Coronary artery (tissue), 2 donors: Measurements from ENCODE around the gene RNF213.
A peak's percentile ranks its signal among the peaks of the same experiment; 100 is the strongest.

ENCODE experiments used
- DNase-seq: peaks from one replicate; pipeline ENCODE4 v3.0.0-alpha.2; 2017; ENCODE audit warnings: low spot score
- H3K27ac ChIP-seq, 2 donors: fragments of 200-600 bp; sonication (generic); one replicate each; pipeline ENCODE4 v1.5.1; 2016 to 2019
- H3K4me3 ChIP-seq: fragments of 200-600 bp; sonication (generic); 2 replicates; pipeline ENCODE4 v1.5.1; 2016; ENCODE audit warnings: mild to moderate bottlenecking, moderate library complexity
- CTCF ChIP-seq: fragments of 200-600 bp; sonication (generic); IDR thresholded peaks from one replicate; pipeline ENCODE4 v1.5.1; 2019; ENCODE audit warnings: antibody characterized with exemption

The RNF213 gene

DNA sequence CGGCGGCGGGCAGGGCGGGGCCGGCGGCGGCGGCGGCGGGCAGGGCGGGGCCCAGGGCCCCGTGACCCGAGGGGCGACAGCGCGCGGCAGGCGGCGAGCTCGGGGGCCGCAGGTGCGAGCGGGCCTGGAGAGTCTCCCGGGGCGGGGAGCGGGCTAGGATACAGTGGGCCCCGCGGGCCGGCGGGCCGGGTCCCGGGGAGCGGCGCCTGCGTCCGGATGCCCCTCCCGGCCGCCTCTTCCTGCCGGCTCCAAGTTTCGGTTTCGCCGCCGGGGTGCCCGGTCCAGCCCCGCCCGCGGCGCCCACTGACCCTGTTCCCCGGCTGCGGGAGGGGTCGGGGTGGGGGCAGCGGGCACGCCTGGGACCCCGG, at the start of gene RNF213:
TSS of gene RNF213 (plus strand) at position 62 of the 368 bp plus-strand sequence. CDS start 2,830 bp downstream, outside the sequence.
- TF ChIP-seq CTCF = no peak
- Histone ChIP-seq H3K4me3 (peak within 1 kb of the TSS; percentile 97), H3K27ac (peak within 1 kb of the TSS; percentile 99)
- no peak for DNase-seq

GRCh38 chr17:80212109-80212508, 48.5 kb upstream of the RNF213 start:
- no peak for DNase-seq
- TF ChIP-seq CTCF = no peak
- H3K4me3 ChIP-seq = no peak overlapping the region
- no peak overlapping the region for H3K27ac ChIP-seq

DNA sequence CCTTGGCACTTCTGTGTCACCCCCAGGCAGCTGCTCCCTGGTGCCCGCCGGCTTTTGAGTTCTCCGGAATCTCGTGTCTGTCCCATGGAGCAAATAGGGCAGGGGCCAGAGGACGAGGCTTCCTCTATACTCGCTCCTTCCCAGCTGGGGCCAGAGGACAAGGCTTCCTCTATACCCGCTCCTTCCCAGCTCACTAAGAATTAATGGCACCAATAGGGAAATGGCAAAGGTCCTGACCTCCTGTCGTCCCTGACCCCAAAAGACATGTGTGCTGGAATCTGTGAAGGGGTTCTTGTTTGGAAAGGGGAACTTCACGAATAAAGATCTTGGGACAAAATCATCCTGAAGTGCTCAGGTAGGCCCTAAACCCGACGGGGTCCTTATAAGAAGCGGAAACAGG, 48.1 kb upstream of the RNF213 start:
- H3K4me3 ChIP-seq = no peak overlapping the region
- DNase-seq = no peak
- no peak overlapping the region for H3K27ac ChIP-seq
- TF ChIP-seq CTCF = no peak

GRCh38 chr17:80212962-80213642, 47.5 kb upstream of the RNF213 start:
- DNase-seq = no peak
- no peak for TF ChIP-seq CTCF
- Histone ChIP-seq H3K4me3 (no peak overlapping the region), H3K27ac (no peak overlapping the region)

- Histone ChIP-seq H3K27ac (no peak overlapping the region), H3K4me3 (no peak overlapping the region)
- TF ChIP-seq CTCF = no peak
- DNase-seq = no peak
Measured at GRCh38 chr17:80213643-80213975, 47.0 kb upstream of the RNF213 start.

- DNase-seq = no peak
- Histone ChIP-seq H3K27ac (no peak overlapping the region), H3K4me3 (no peak overlapping the region)
- no peak for TF ChIP-seq CTCF
Measured at GRCh38 chr17:80214012-80214877, 46.4 kb upstream of the RNF213 start.

GRCh38 chr17:80214878-80215210, 45.8 kb upstream of the RNF213 start:
- no peak overlapping the region for H3K27ac ChIP-seq
- no peak for TF ChIP-seq CTCF
- no peak overlapping the region for H3K4me3 ChIP-seq
- DNase-seq = no peak
